ENCODE data around the gene LPP. TPM values are rescaled to one million over a fixed set of nuclear protein-coding genes. Genes with fewer than 3 reads are reported as not detected.
A peak's percentile ranks its signal among the peaks of the same experiment; 100 is the strongest.

The LPP gene
- total and polyA plus RNA-seq, 2 of the 13 experiments (the other 11 are each of a cell fraction or from before 2014, with no cell fraction given) = 19.2 to 29.9 TPM

- TF ChIP-seq HMG20A (CRISPR knock-in tag; IDR thresholded peaks at IDR 0.05; ENCODE audit: borderline replicate concordance) = peak; percentile 97
- TF ChIP-seq, protein P1, sequence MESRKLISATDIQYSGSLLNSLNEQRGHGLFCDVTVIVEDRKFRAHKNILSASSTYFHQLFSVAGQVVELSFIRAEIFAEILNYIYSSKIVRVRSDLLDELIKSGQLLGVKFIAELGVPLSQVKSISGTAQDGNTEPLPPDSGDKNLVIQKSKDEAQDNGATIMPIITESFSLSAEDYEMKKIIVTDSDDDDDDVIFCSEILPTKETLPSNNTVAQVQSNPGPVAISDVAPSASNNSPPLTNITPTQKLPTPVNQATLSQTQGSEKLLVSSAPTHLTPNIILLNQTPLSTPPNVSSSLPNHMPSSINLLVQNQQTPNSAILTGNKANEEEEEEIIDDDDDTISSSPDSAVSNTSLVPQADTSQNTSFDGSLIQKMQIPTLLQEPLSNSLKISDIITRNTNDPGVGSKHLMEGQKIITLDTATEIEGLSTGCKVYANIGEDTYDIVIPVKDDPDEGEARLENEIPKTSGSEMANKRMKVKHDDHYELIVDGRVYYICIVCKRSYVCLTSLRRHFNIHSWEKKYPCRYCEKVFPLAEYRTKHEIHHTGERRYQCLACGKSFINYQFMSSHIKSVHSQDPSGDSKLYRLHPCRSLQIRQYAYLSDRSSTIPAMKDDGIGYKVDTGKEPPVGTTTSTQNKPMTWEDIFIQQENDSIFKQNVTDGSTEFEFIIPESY (CRISPR knock-in tag; IDR thresholded peaks at IDR 0.05) = peak; percentile 27; the same call in 1 of the 2 replicates
- TF ChIP-seq ZNF547 (CRISPR knock-in tag; IDR thresholded peaks at IDR 0.05) = peak; percentile 40; the same call in 1 of the 2 replicates
- peak; percentile 37; the same call in 1 of the 2 replicates for TF ChIP-seq RXRA (CRISPR knock-in tag; IDR thresholded peaks at IDR 0.05)
- peak; percentile 69; the same call in 1 of the 2 replicates for TF ChIP-seq ZSCAN21 (CRISPR knock-in tag; IDR thresholded peaks at IDR 0.05; ENCODE audit: borderline replicate concordance)
- TF ChIP-seq ZNF552 (CRISPR knock-in tag; IDR thresholded peaks at IDR 0.05; ENCODE audit: borderline replicate concordance) = no peak
- TF ChIP-seq, protein P2, sequence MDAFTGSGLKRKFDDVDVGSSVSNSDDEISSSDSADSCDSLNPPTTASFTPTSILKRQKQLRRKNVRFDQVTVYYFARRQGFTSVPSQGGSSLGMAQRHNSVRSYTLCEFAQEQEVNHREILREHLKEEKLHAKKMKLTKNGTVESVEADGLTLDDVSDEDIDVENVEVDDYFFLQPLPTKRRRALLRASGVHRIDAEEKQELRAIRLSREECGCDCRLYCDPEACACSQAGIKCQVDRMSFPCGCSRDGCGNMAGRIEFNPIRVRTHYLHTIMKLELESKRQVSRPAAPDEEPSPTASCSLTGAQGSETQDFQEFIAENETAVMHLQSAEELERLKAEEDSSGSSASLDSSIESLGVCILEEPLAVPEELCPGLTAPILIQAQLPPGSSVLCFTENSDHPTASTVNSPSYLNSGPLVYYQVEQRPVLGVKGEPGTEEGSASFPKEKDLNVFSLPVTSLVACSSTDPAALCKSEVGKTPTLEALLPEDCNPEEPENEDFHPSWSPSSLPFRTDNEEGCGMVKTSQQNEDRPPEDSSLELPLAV (CRISPR knock-in tag; conservative IDR thresholded peaks at IDR 0.05; ENCODE audit: low read depth) = no peak
- TF ChIP-seq, protein P3, sequence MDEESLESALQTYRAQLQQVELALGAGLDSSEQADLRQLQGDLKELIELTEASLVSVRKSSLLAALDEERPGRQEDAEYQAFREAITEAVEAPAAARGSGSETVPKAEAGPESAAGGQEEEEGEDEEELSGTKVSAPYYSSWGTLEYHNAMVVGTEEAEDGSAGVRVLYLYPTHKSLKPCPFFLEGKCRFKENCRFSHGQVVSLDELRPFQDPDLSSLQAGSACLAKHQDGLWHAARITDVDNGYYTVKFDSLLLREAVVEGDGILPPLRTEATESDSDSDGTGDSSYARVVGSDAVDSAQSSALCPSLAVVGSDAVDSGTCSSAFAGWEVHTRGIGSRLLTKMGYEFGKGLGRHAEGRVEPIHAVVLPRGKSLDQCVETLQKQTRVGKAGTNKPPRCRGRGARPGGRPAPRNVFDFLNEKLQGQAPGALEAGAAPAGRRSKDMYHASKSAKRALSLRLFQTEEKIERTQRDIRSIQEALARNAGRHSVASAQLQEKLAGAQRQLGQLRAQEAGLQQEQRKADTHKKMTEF (CRISPR knock-in tag; IDR thresholded peaks at IDR 0.05) = peak; percentile 92
- TF ChIP-seq SKIL (CRISPR knock-in tag; IDR thresholded peaks at IDR 0.05; ENCODE audit: borderline replicate concordance) = peak; percentile 74
- TF ChIP-seq TFAP4 (IDR thresholded peaks at IDR 0.05; ENCODE audit: borderline replicate concordance, low read depth) = peak; percentile 81; the same call in 1 of the 2 replicates
- TF ChIP-seq ZNF24 (IDR thresholded peaks at IDR 0.05) = no peak
- TF ChIP-seq ATRX (CRISPR knock-in tag; IDR thresholded peaks at IDR 0.05; ENCODE audit: borderline replicate concordance) = no peak
- TF ChIP-seq MXI1 (IDR thresholded peaks at IDR 0.05; ENCODE audit: borderline replicate concordance, low read depth, low read length) = no peak; the same call in 2 of the 3 replicates
- no peak for TF ChIP-seq BCLAF1 (IDR thresholded peaks at IDR 0.05)
- peak; percentile 81 for TF ChIP-seq SAP130 (CRISPR knock-in tag; IDR thresholded peaks at IDR 0.05; ENCODE audit: low read depth)
- TF ChIP-seq, protein P4, sequence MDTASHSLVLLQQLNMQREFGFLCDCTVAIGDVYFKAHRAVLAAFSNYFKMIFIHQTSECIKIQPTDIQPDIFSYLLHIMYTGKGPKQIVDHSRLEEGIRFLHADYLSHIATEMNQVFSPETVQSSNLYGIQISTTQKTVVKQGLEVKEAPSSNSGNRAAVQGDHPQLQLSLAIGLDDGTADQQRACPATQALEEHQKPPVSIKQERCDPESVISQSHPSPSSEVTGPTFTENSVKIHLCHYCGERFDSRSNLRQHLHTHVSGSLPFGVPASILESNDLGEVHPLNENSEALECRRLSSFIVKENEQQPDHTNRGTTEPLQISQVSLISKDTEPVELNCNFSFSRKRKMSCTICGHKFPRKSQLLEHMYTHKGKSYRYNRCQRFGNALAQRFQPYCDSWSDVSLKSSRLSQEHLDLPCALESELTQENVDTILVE (CRISPR knock-in tag; IDR thresholded peaks at IDR 0.05) = peak; percentile 84; the same call in 1 of the 2 replicates
- TF ChIP-seq CENPX (CRISPR knock-in tag; IDR thresholded peaks at IDR 0.05) = no peak
These were observed 685.3 kb downstream of the LPP start (continued) for GRCh38 chr3:188839187-188839695.
